Measurements from ENCODE around the gene IL1RAPL2.
"Not testable (repeated sequence)": the region's sequence is repeated elsewhere in the genome, so short reads cannot be mapped to it uniquely, and the experiment has no call there.

IL1RAPL2 gene

DNA sequence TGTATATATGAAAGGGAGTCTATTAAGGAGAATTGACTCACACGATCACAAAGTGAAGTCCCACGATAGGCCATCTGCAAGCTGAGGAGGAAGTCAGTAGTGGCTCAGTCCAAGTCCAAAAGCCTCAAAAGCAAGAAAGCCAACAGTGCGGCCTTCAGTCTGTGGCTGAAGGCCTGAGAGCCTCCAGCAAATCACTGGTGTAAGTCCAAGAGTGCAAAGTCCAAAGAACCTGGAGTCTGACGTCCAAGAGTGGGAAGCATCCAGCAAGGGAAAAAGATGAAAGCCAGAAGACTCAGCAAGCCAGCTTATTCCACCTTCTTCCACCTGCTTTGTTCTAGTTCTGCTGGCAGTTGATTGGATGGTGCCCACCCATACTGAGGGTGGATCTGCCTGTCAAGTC, 104.1 kb downstream of the IL1RAPL2 start:
- DNase-seq (ENCODE audit: low read depth) = no peak

DNA sequence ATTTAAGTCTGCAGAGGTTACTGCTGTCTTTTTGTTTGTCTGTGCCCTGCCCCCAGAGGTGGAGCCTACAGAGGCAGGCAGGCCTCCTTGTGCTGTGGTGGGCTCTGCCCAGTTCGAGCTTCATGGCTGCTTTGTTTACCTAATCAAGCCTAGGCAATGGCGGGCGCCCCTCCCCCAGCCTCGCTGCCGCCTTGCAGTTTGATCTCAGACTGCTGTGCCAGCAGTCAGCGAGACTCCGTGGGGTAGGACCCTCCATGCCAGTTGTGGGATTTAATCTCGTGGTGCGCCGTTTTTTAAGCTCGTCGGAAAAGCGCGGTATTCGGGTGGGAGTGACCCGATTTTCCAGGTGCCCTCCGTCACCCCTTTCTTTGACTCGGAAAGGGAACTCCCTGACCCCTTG, 111.5 kb downstream of the IL1RAPL2 start:
- DNase-seq (ENCODE audit: low read depth) = not testable (repeated sequence)

DNA sequence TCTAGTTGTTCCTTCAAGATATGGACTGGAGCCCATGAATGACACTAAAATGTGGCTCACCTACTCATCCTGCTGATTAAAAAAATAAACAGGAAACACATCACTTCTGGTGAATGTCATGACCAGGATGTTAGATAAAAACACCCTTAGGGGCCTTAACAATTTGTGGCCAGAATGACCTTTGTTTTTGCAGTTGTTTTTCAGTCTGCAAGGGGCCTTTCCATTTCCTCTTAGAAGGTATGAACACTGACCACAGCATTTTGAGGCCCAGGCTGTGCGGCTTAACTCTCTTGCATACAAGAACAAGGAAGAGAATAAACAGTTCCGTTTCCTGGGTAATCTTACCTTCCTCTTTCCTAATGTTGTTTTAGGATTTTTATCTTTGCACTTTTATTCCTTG, 113.2 kb downstream of the IL1RAPL2 start:
- DNase-seq (ENCODE audit: low read depth) = no peak

DNA sequence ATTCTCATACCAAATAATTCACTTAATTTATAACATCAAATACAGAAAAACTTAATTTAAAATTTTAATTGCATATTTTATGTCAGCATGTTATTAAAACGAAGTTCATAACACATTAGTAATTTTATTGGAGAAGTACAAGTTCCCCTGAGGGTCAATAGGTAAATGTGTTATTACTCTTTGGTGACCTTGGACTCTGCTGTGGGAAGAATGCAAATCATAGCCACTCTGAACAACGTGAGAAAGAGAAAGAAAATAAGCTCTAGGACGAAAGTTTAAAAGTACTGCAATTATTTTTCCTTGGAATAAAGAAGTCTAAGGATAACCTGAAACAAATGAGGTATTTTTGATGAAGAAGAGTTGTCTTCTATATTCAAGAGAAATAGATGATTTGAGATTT, 115.2 kb downstream of the IL1RAPL2 start:
- DNase-seq (ENCODE audit: low read depth) = no peak

DNA sequence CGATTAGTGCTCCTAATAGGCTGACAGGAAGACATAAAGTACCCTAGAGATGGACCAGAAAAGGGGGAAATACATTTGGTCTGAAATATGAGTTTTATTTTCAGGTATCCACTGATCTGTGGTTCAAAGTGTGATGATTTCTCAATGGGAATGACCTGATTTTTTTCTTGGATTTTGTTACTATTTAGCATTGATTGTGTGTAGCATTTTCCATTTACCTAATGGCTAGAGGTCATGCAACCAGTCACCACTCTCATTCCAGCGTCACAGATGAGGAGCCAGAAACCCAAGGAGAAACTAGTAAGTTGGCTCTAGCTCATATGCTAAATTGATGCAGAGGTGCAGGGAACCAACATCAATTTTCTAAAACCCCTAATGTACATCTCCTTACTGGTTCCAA, 118.1 kb downstream of the IL1RAPL2 start:
- DNase-seq (ENCODE audit: low read depth) = no peak

DNA sequence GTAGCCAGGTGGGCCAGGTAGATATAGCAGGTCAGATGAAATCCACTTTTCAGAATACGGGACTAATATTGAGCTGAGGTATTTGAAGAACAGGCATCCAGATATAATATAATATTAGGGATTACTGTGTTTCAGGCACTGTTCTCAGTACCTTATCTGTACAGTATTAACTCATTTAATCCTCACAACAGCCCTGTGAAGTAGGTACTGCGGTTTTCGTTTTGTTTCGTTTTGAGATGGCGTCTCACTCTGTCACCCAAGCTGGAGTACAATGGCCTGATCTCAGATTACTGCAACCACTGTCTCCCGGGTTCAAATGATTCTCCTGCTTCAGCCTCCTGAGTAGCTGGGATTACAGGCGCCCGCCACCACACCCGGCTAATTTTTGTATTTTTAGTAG, 129.6 kb downstream of the IL1RAPL2 start:
- no peak for DNase-seq (ENCODE audit: low read depth)

DNA sequence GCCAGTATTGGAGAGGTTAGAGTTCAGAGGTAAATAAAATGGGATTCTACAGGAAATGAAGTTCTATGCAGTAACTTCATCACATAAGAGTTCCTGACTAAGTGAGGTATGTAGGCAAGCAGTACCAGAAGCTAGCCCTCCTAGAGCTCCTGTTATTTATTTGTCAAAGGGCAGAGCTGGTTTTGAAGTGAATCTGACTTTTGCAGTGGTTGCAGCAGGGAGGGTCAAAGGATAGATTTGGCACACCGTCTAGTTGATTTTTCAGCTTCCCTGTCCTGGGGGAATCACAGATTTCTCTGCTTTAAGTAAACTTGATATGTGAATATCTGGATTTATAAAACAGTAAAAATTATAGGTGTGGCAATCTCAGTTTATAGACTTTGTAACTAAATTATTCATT, 130.7 kb downstream of the IL1RAPL2 start:
- DNase-seq (ENCODE audit: low read depth) = no peak

DNA sequence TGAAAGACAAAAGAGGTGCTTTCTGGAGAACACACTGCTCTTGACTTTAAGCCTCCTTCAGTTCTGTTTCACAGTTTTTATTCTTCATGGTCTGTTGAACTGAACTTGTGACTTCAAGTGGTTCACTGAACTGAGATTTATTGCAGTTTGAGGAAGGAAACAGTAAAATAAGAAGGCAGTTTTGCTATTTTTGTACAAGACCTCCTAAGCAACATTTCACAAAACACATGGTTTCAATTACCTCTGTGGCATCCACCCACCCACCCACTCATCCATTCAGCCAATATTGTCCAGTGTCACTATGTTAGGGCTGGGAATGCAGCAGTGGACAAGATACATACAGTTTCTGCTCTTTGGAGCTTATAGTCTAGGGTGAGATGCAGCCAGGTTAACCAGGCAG, 131.3 kb downstream of the IL1RAPL2 start:
- no peak for DNase-seq (ENCODE audit: low read depth)

DNA sequence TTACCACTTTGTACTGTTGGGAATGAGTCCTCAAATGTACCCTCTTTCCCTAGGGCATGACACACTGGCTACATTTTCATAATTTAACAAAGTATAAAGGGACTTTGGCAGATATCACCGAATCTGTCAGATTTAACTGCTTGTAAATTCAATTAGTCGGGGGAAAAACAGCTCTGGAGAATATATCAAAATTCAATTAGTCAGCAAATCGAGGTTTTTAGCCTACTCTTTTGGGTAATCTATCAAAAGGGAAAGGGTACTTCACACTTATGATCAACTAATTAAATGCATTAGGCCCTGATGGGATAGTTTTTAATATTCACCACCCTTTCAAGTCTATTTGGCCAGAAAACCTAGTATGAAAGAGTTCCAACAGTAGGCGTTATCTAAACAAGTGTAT, 141.0 kb downstream of the IL1RAPL2 start:
- DNase-seq (ENCODE audit: low read depth) = no peak

DNA sequence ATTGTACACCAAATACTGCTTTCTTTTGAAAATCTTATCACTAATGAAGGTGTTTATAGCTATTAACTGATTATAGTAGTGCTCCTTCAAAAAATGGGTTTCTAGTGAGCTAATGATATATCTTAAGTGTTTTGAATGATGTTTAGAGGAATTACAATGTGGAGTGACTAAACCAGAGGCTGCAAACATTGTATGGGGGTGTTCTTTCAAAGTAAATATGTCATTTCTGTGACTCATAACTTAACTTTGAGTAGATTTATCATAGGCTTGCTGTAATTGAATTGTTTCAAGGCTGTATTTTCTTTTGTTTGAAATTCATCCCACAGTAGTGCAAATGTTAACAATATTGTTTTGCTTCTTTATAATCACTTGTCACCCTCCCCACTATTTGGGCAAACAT, 141.6 kb downstream of the IL1RAPL2 start:
- no peak for DNase-seq (ENCODE audit: low read depth)

DNA sequence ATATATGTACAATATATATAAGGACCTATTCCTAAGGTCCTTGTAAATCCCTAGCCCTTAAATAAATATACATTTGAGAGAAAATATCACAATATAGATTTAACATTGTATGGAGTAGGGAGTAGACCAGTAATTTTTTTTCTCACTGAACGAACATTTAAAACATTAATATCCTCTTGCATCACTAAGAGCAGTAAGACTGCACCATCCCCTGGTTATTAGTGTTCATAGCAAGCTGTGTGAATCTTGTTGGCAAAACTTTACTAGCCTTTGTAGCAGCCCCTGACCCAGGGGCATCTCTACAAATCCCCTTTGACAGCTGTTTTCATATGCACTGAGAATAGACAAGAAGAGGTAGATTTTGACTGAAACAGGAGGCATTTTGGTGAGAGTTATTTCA, 146.5 kb downstream of the IL1RAPL2 start:
- DNase-seq (ENCODE audit: low read depth) = no peak

DNA sequence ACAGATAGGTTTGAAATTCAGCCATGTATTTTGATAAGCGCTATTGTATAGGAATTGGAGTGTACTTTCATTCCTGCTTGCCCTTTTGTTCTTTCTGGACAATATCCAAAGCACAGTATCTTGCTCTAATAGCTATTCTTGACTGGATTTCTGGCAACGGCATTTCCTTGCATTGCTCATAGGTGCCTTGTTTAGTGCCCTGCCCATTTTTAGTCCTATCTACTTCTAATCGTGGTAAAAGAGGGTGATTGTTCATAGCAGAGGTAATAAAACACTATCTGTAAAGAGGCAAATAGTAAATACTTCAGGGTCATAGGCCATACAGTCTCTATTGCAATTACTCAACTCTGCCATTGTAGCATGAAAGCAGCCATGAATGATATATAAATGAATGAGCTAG, 155.9 kb downstream of the IL1RAPL2 start:
- no peak for DNase-seq (ENCODE audit: low read depth)

DNA sequence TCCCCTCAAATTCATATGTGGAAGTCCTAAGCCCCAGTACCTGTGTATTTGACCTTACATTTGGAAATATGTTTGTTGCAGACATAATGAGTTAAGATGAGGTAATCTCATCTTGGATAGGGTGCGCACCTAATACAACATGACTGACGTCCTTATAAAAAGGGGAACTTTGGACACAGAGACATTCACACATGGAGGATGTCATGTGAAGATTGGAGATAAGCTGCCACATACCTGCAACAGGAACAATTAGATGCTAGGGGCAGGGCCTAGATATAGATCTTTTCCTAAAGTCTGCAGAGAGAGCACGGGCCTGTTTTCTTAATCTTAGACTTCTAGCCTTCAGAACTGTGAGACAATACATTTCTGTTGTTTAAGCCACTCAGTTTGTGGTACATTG, 162.5 kb downstream of the IL1RAPL2 start:
- DNase-seq (ENCODE audit: low read depth) = no peak

DNA sequence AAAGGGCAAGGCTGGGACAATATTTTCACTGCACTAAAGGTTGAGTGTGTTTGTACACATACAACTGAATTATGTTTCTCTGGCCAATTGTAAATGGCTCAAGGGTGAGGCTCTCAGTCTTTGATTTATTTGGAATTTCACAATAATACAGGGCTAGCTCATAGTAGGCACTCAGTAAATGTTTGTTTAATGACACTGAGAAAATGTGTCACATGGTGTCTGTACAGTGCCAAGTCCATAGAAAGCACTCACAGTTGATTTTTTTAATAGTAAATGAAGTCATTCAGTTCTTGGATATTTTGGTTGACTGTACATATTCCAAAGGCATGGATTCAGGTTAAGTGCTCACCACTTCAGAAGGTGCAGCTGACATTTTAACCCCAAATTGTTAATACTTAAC, 176.4 kb downstream of the IL1RAPL2 start:
- no peak for DNase-seq (ENCODE audit: low read depth)

DNA sequence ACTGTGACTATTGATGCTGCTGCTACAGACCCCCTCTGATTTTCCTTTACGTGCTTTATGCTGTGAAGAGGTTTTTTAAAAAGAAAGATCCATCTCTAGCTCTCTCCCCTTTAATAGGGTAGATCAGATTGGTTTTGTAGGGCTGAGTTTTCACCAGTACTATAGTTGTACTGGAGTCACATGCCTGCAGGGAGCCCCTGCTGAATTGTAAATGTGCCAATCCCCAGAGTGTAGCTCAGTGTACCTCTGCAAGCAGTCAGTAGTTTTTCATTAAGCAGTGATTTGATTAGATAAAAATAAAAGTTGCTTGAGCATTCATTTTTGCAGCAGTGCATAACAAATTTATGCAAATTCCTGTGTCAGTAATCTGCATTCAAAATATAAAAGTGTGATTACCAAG, 179.2 kb downstream of the IL1RAPL2 start:
- no peak for DNase-seq (ENCODE audit: low read depth)

DNA sequence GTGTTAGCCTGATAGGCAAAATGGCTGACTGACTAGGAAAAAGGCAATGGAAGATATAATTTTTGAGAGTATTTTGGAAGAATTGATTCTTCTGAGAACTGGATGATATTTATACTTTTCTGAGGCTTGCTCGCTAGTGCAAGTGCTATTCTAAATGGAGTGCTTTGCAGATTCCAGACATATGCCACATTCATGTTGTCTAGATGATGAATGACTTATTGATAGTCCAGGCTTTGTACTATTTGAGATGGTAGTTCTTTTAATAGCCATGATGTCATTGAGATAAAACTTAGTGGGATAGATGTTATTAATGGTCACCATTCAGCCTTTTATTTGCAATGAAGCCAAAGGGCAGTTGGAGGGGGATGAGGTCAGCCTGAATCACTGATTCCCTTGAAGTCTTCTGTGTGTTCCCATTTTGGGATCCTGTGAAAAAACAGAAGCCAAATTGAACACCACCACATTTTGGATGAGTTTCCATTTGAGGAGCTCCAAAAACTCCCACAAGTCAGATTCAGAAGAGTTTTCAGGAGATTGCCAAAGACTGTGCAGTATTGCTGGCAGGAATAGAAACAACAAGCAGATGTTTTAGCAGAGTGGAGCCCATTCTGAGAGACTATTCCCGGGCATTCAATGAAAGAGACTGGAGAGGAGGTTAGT, 184.1 kb downstream of the IL1RAPL2 start:
- DNase-seq (ENCODE audit: low read depth) = no peak

DNA sequence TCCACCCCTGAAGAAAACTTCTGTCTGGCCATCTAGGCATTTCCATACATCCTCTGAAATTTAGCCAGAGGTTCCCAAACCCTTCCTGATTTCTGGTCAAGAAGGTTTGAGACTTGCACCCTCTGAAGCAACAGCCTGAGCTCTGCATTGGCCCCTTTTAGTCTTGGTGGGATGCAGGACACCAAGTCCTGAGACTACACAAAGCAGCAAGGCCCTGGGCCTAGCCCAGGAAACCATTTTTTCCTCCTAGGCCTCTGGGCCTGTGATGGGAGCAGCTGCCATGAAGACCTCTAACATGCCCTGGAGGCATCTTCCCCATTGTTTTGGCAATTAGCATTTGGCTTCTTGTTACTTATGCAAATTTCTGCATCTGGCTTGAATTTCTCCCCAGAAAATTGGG, 196.6 kb downstream of the IL1RAPL2 start:
- DNase-seq (ENCODE audit: low read depth) = no peak

DNA sequence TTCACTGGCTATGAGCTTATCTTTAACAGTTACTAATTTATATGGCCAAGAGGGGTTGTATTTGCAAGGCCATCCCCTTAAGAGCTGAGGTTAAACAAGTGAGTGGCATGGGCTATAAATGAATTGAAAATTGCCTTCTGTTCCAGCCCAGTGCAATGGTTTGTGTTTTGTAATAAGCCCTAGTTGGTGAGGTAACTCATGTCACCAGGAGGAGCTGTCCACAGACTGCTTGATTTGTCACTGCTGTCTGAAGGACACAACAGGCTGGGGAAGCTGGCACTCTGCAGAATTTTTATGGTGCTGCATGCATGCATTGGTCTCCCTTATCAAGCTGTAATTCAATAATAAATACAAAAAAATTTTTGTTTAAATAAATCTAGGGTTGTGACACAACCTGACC, 223.8 kb downstream of the IL1RAPL2 start:
- DNase-seq (ENCODE audit: low read depth) = no peak

DNA sequence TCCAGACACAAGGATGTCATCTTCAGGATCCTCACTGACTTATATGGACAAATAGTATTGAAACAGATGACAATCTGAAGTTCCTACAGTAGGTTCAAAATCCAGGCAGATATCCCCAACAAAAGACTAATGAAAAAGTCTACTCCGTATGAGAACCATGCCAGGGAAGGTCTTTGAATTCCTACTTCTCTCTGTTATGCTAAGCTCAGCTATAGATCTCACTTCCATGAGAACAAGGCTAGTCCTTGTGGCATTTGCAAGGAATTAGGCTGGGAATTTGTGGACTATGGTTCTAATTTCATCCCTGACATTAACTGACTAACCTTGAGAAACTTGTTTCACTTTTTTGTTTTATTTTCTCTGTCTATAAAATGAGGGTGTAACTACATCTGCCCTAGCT, 229.8 kb downstream of the IL1RAPL2 start:
- DNase-seq (ENCODE audit: low read depth) = no peak

DNA sequence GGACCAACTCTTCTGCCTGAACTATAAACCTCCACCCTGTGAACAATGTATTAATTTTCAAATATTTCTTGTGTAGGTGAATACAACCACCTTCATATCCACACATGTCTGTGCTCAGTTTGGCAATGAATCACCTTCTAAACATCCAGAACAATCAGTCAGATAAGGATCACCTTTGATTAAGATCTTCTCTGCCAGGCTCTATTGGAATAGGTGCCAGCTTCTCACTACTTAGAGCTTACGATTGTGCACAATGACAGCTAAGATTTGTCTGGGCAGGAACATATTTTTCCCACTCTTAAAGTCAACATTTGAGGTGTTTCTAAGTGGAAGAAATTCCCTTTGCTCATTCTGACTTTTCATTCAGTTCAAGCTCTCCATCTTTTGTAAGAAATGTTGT, 237.2 kb downstream of the IL1RAPL2 start:
- DNase-seq (ENCODE audit: low read depth) = no peak

DNA sequence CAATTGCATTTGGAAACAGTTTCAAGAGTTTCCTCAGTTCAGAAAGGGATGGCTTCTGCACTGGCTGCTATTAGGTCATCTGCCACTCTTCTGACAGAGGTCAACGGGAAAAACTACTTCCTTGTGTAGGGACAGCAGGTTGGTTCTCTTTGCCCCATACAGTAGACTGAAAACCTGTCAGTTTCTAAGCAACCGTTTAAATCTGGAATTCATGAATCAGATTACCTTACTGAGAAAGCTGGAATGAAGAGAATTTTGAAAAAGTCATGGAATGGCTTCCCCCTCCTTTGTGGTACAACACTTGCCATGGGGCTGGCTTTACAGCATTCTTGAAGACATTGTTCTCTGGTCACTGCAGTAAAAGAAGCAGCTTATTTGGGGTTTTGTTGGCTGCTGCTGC, 240.3 kb downstream of the IL1RAPL2 start:
- DNase-seq (ENCODE audit: low read depth) = no peak

DNA sequence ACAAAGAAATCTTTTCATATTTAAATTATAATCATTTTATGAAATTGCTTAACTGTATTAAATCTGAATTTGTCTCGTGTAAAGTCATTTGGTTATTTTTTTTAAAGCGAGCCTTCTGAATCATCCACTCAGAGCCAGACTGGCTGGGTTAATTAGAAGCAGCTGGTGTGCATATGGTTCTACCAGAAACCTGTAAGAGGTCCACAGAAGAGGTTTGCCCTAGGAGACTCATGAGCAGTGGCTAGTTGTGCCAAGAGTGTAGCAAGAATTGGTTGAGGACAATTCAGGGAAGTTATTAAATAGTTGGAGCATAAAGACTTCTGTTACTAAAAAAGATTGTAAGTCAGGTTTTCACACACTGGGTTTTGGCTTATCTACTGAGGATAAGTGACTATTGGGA, 267.4 kb downstream of the IL1RAPL2 start:
- DNase-seq (ENCODE audit: low read depth) = no peak

DNA sequence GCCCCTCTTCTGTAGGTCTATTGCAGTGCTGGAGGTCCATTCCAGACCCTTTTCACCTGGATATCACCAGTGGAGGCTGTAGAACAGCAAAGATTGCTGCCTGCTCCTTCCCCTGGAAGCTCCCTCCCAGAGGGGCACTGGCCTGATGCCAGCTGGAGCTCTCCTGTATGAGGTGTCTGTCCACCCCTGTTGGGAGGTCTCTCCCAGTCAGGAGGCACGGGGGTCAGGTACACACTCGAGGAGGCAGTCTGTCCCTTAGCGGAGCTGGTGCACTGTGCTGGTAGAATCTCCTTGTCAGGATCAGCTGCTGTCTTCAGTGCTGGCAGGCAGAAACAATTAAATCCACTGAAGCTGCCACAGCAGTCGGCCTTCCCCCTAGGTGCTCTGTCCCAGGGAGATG, 276.6 kb downstream of the IL1RAPL2 start:
- no peak for DNase-seq (ENCODE audit: low read depth)

DNA sequence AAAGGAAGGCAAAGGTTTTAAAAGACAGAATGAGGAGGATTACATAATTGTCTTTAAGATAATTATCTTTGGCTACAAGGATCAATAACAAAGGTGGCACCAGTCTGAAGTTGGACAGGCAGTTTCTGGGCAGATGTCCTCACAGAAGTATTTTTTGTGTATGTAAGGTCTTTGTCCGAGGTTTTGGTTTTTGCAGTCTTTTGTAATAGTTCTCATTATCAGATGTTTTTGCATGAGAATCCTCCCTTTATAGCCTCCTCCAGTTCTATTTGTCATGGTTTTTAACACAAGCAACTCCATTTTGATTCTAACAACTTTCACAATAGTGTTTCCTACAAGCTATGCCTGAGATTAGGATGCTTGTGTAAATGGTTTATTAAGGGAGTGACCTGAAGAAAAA, 286.2 kb downstream of the IL1RAPL2 start:
- no peak for DNase-seq (ENCODE audit: low read depth)

DNA sequence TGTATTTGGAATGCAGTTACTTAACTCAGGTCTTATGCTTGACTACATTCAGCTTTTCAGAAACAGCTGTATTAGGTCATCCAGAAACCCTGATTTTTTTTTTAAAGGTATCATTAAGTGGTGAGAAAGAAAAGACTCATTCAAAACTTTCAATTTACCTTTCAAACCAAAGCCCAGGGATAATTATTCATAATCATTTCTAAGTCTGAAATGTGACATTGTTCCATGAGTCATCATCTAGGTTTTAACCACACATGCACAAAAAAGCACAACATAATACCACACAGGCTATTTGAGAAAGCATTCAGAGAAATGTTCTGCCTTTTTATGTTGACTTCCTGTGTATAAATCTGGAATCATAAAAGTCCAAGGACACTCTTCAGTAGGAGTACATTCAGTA, 288.2 kb downstream of the IL1RAPL2 start:
- no peak for DNase-seq (ENCODE audit: low read depth)
